Spleen (tissue), 7 donors: Measurements from ENCODE around the gene ERBB4.

Source experiments
- POLR2A ChIP-seq, 3 donors: fragments of 450-650 bp; IDR thresholded peaks; one replicate each; pipeline ENCODE4 v1.5.1; 2017; ENCODE audit warnings: antibody characterized with exemption in 3 of 3, mild to moderate bottlenecking in 1 of 3
- POLR2AphosphoS5 ChIP-seq, 3 donors: sonication (generic); formaldehyde crosslinking; IDR thresholded peaks; one replicate each; pipeline ENCODE4 v1.5.1; 2017; ENCODE audit warnings: antibody characterized with exemption in 3 of 3
- TF ChIP-seq, protein P1 (sequence below), 11 experiments: fragments of 200-600 bp in 7 of 11; fragments of 450-650 bp in 4 of 11; sonication (generic) in 4 of 11; IDR thresholded peaks in 8 of 11; conservative IDR thresholded peaks in 3 of 11; 1 replicate in 7 of 11; 2 replicates in 4 of 11; pipeline versions ENCODE4 v1.4.0 to v1.8.0; 2016 to 2021; ENCODE audit warnings: antibody characterized with exemption in 11 of 11, inconsistent platforms in 4 of 11, mild to moderate bottlenecking in 1 of 11
- donor health status: DM: no; HTN: no; CAD: no; lungs with moderate emphysema.
- donor health status: DM: no; HTN: no; CAD: no.
- donor health status: DM: no; HTN: no; CAD: no.

DNA sequence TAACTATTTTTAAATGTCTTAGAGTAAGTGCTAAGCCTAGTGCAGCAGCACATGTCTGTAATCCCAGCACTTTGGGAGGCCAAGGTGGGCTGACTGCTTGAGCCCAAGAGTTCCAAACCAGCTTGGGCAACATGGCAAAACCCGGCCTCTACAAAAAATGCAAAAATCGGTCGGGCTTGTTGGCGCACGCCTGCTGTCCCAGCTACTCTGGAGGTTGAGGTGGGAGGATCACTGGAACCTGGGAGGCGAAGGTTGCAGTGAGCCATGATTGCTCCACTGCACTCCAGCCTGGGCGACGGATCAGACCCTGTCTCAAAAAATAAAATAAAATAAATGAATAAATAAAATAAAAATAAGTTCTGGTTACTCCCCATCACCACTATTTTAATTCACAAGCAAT lies 783.4 kb downstream of the ERBB4 start:
- no peak for TF ChIP-seq POLR2A (IDR thresholded peaks at IDR 0.05)
- TF ChIP-seq, protein P1, sequence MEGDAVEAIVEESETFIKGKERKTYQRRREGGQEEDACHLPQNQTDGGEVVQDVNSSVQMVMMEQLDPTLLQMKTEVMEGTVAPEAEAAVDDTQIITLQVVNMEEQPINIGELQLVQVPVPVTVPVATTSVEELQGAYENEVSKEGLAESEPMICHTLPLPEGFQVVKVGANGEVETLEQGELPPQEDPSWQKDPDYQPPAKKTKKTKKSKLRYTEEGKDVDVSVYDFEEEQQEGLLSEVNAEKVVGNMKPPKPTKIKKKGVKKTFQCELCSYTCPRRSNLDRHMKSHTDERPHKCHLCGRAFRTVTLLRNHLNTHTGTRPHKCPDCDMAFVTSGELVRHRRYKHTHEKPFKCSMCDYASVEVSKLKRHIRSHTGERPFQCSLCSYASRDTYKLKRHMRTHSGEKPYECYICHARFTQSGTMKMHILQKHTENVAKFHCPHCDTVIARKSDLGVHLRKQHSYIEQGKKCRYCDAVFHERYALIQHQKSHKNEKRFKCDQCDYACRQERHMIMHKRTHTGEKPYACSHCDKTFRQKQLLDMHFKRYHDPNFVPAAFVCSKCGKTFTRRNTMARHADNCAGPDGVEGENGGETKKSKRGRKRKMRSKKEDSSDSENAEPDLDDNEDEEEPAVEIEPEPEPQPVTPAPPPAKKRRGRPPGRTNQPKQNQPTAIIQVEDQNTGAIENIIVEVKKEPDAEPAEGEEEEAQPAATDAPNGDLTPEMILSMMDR (IDR thresholded peaks at IDR 0.05 in 8 of 11, conservative IDR thresholded peaks at IDR 0.05 in 3 of 11), result no peak
- no peak for TF ChIP-seq POLR2AphosphoS5 (IDR thresholded peaks at IDR 0.05)
